SU-DHL-6 (cell line): ENCODE results near the gene CLEC9A.

Experiments used
- CTCF ChIP-seq: fragments of 200-600 bp; sonication (generic); IDR thresholded peaks from one replicate; pipeline ENCODE4 v1.5.1; 2017; ENCODE audit warnings: antibody characterized with exemption, mild to moderate bottlenecking, low read length, moderate library complexity; ENCODE audit not compliant: insufficient read depth, poor library complexity, severe bottlenecking
- EZH2phosphoT487 ChIP-seq: fragments of 200-600 bp; sonication (generic), shearing (Covaris generic); conservative IDR thresholded peaks from 2 replicates; pipeline ENCODE4 v1.6.1; 2018; ENCODE audit warnings: mild to moderate bottlenecking, antibody characterized with exemption, low read length, moderate library complexity, mixed read lengths

- TF ChIP-seq CTCF (no peak), EZH2phosphoT487 (no peak)
Measured at GRCh38 chr12:10101648-10102220, 71.3 kb downstream of the CLEC9A start.
